Choroid plexus epithelial cell (primary cell): ENCODE data around the gene SH3GL2.

Experiments used
- DNase-seq: peaks from one replicate; pipeline ENCODE4 v3.0.0-alpha.2; 2010; ENCODE audit warnings: low read depth
- H3K4me3 ChIP-seq: 2 replicates; pipeline ENCODE4 v1.5.1; 2011; ENCODE audit warnings: low read depth, mild to moderate bottlenecking, control low read depth, low read length, moderate library complexity
- TF ChIP-seq, protein P1 (sequence below): conservative IDR thresholded peaks from 2 replicates; pipeline ENCODE4 v1.5.1; 2011; ENCODE audit warnings: low read depth, mild to moderate bottlenecking, control low read depth, inconsistent platforms, low read length, moderate library complexity

SH3GL2 gene

GRCh38 chr9:17772223-17772622 lies 193.4 kb downstream of the SH3GL2 start:
- DNase-seq, result no peak
- TF ChIP-seq, protein P1, sequence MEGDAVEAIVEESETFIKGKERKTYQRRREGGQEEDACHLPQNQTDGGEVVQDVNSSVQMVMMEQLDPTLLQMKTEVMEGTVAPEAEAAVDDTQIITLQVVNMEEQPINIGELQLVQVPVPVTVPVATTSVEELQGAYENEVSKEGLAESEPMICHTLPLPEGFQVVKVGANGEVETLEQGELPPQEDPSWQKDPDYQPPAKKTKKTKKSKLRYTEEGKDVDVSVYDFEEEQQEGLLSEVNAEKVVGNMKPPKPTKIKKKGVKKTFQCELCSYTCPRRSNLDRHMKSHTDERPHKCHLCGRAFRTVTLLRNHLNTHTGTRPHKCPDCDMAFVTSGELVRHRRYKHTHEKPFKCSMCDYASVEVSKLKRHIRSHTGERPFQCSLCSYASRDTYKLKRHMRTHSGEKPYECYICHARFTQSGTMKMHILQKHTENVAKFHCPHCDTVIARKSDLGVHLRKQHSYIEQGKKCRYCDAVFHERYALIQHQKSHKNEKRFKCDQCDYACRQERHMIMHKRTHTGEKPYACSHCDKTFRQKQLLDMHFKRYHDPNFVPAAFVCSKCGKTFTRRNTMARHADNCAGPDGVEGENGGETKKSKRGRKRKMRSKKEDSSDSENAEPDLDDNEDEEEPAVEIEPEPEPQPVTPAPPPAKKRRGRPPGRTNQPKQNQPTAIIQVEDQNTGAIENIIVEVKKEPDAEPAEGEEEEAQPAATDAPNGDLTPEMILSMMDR, result no peak
- H3K4me3 ChIP-seq, result no peak overlapping the region

GRCh38 chr9:17775656-17776055 lies 196.8 kb downstream of the SH3GL2 start:
- TF ChIP-seq, protein P1, result no peak
- no peak for DNase-seq
- no peak overlapping the region for H3K4me3 ChIP-seq

- no peak for DNase-seq
- TF ChIP-seq, protein P1, result no peak
Observed at GRCh38 chr9:17776735-17777134, 197.9 kb downstream of the SH3GL2 start.

DNA sequence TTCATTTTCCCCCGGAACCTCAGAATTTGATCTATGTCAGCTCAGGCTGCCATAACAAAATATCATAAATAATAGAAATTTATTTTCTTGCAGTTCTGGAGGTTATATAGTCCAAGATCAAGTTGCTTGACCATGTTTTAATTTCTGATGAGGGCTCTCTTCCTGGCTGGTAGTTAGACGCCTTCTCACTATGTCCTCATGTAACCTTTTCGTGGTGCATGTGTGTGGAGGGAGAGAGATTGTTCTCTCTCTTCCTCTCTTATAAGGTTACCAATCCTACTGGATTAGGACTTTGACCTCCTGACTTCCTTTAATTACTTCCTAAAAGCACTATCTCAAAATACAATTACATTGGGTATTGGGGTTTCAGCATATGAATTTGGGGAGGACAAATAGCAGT lies 198.6 kb downstream of the SH3GL2 start:
- no peak for DNase-seq
- TF ChIP-seq, protein P1, result no peak
- H3K4me3 ChIP-seq, result no peak overlapping the region

More at GRCh38 chr9:17776735-17777134, 197.9 kb downstream of the SH3GL2 start:
- no peak overlapping the region for H3K4me3 ChIP-seq

- TF ChIP-seq, protein P1, result no peak
- DNase-seq, result no peak
- H3K4me3 ChIP-seq, result no peak overlapping the region
Observed at GRCh38 chr9:17782430-17783149, 203.7 kb downstream of the SH3GL2 start.

DNA sequence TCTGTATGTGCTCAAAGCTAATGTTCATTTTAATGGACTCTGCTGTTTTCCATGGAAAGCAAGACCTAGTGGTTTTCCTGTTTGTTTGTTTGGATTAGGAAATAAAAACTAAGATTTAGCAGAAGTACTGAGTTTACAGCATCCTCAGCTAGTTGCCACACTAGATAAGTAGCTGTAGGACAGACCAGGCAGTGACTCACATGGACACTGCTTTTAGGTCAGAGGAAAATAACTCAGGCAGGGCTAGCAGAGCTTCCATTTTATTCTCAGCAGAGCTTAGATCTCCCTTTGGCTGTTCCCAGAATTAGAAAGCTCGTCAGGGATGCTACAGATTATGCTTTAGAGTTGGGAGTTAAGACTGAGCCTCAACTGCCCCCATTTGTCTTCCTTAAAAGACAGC lies 204.4 kb downstream of the SH3GL2 start:
- TF ChIP-seq, protein P1, result no peak
- no peak for DNase-seq
- no peak overlapping the region for H3K4me3 ChIP-seq

GRCh38 chr9:17789316-17789715 lies 210.4 kb downstream of the SH3GL2 start:
- no peak for DNase-seq
- TF ChIP-seq, protein P1, result no peak
- no peak overlapping the region for H3K4me3 ChIP-seq
